Measurements from ENCODE around the gene COA7. TPM values are rescaled to one million over a fixed set of nuclear protein-coding genes. Genes with fewer than 3 reads are reported as not detected.
"Not testable (repeated sequence)": the region's sequence is repeated elsewhere in the genome, so short reads cannot be mapped to it uniquely, and the experiment has no call there.

COA7 gene
- total and polyA plus RNA-seq, 2 donors = 4.0 to 4.7 TPM

DNA sequence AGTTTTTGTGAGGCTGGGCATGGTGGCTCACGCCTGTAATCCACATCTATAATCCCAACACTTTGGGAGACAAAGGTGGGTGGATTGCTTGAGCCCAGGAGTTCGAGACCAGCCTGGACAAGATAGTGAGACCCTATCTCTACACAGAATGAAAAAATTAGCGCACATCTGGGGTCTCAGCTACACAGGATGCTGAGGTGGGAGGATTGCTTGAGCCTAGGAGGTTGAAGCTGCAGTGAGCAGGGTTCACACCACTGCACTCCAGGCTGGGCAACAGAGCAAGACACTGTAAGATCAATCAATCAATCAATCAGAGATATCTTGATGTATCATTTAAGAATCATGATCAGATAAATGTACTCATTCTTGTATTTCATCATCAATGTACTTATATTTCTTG, 35.2 kb upstream of the COA7 start:
- Histone ChIP-seq H3K4me1 (ENCODE audit: control insufficient read depth in 2 of 2, insufficient read depth in 2 of 2, low read length in 2 of 2) (no peaks in the 10 kb centered on the region), H3K27me3 (ENCODE audit: control insufficient read depth in 2 of 2, insufficient read depth in 1 of 2, low read length in 1 of 2) (no peaks in the 10 kb centered on the region), H3K27ac (ENCODE audit: low read depth in 1 of 2, low read length in 1 of 2) (no peak overlapping the region), H3K4me3 (ENCODE audit: low read length in 2 of 2) (no peak overlapping the region), H3K9me3 (ENCODE audit: control insufficient read depth in 2 of 2, insufficient read depth in 1 of 2, low read length in 1 of 2) (no peaks in the 10 kb centered on the region), H3K36me3 (ENCODE audit: control insufficient read depth in 2 of 2, insufficient read depth in 2 of 2, low read length in 1 of 2) (peaks cover 0 to 4% of the 10 kb centered on the region in 2 donors)
- DNase-seq (ENCODE audit: low read depth in 6 of 9, low spot score in 9 of 9) = no peak
- 98% methylated on average over 3 of the region's 3 CpGs for WGBS

DNA sequence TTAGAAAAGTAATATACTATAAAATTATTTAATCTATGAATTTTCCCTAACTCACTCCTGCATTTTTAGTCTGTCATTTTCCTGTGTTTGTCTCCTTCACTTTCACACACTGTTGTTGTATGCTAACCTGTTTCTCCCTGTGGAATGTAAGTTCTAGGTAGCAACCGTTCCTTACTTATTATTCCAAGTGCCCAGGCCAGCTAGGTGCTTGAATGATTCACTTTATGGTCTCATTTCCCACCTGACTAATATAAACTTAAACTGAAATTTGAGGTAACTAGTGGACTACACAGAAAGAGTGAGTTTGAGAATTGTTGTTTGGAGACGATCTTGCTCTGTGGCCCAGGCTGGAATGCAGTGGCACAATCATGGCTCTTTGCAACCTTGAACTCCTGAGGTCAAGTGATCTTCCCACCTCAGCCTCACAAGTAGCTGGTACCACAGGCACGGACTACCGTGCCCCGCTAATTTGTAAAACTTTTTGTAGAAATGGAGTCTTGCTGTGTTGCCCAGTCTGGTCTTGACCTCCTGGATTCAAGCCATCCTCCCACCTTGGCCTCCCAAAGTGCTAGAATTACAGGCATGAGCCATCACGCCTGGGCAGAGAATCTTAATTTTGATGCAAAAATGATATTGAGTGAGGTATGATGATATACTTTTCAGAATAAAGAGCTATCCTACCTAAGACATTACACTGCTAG, 30.0 kb upstream of the COA7 start:
- Histone ChIP-seq H3K27me3 (ENCODE audit: control insufficient read depth in 2 of 2, insufficient read depth in 1 of 2, low read length in 1 of 2) (no peaks in the 10 kb centered on the region), H3K9me3 (ENCODE audit: control insufficient read depth in 2 of 2, insufficient read depth in 1 of 2, low read length in 1 of 2) (no peaks in the 10 kb centered on the region), H3K4me3 (ENCODE audit: low read length in 2 of 2) (no peak overlapping the region), H3K4me1 (ENCODE audit: control insufficient read depth in 2 of 2, insufficient read depth in 2 of 2, low read length in 2 of 2) (peaks cover 4 to 8% of the 10 kb centered on the region in 2 donors), H3K27ac (ENCODE audit: low read depth in 1 of 2, low read length in 1 of 2) (no peak overlapping the region), H3K36me3 (ENCODE audit: control insufficient read depth in 2 of 2, insufficient read depth in 2 of 2, low read length in 1 of 2) (peaks cover 0 to 4% of the 10 kb centered on the region in 2 donors)
- no peak for DNase-seq (ENCODE audit: low read depth in 6 of 9, low spot score in 9 of 9)
- WGBS = 97% methylated on average over 6 of the region's 6 CpGs

DNA sequence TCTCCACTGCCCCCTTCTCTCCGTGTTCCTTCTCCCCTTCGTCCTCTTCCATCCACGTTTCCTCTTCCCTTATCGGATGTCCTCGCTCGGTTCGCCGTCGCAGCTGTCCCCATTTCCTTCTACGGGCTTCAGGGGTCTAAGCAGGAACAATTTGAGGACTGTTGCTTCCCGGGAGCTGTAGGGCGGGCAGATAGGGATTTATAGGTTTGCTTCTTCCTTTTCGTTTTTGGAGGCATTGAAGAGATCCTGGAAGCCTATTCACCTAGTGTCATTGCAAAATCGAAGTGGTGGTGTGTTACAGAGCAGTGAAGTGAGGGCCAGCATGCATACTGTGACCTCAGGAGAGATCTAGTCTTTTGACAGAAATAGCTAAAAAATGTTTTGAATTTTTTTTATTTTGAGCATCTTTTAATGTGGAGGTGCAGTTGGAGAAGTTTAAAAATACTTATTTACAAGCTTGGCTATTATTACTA, 29.0 kb upstream of the COA7 start:
- WGBS = 4% methylated on average over 14 of the region's 14 CpGs
- no peaks in the 10 kb centered on the region for H3K9me3 ChIP-seq (ENCODE audit: control insufficient read depth in 2 of 2, insufficient read depth in 1 of 2, low read length in 1 of 2)
- H3K4me1 ChIP-seq (ENCODE audit: control insufficient read depth in 2 of 2, insufficient read depth in 2 of 2, low read length in 2 of 2) = peaks cover 4 to 8% of the 10 kb centered on the region in 2 donors
- peak overlapping the region; percentile 78 to 96 for H3K4me3 ChIP-seq (ENCODE audit: low read length in 2 of 2)
- peak overlapping the region in 1 of 2 donors; percentile 7 for H3K27ac ChIP-seq (ENCODE audit: low read depth in 1 of 2, low read length in 1 of 2)
- DNase-seq (ENCODE audit: low read depth in 6 of 9, low spot score in 9 of 9) = peak in 5 of 9 donors; percentile 1 to 34 (median 9)
- H3K36me3 ChIP-seq (ENCODE audit: control insufficient read depth in 2 of 2, insufficient read depth in 2 of 2, low read length in 1 of 2) = peaks cover 0 to 4% of the 10 kb centered on the region in 2 donors
- H3K27me3 ChIP-seq (ENCODE audit: control insufficient read depth in 2 of 2, insufficient read depth in 1 of 2, low read length in 1 of 2) = no peaks in the 10 kb centered on the region

DNA sequence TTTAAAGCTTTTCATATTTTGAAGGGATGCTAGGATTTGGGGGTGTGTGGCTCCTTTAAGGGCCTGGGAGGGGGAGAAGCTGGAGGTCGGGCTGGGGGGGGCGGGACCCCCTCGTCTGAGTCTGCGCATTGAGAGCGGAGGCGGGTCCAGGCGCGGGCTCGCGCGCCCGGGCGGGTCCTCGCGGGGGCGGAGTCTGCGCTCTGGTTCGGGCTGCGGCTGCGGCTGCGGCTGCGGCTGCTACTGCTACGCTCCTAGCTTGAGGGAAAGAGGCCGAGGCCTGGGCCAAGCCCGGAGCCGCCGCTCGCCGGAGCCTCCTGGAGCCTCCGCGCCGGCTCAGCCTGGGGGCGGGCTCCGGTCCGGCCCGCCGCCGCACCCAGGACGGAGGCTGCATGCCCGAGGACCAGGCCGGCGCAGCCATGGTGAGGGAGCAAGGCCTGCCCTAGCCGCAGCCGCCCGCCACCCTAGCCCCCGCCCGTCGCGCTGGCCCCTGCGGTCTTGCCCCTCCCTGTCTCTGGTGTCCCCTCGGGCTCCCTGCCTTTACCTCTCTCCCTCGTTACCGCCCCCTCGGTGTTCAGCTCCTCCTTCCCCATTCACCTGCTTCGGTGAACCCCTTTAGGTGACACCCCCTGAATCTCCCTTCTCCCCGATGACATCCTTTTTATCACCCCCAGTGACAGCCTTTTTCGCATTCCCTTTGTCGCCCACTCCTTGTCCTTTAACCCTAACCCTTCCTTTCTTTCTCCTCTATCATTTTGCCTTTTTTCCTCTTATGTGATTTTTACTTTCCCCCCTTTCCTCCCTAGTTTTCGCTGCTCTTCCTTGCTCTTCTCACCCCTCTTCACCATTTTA, 28.3 kb upstream of the COA7 start, which contains the start of gene ZYG11B:
TSS of gene ZYG11B (plus strand) at position 189 of the 849 bp plus-strand sequence. CDS start at position 390, 201 bp downstream.
- H3K36me3 ChIP-seq (ENCODE audit: control insufficient read depth in 2 of 2, insufficient read depth in 2 of 2, low read length in 1 of 2) = peaks cover 0 to 4% of the 10 kb centered on the region in 2 donors
- peak within 1 kb of the TSS; percentile 78 to 96 for H3K4me3 ChIP-seq (ENCODE audit: low read length in 2 of 2)
- no peaks in the 10 kb centered on the region for H3K27me3 ChIP-seq (ENCODE audit: control insufficient read depth in 2 of 2, insufficient read depth in 1 of 2, low read length in 1 of 2)
- under 1% methylated on average over 59 of the region's 59 CpGs for WGBS
- peaks cover 4 to 8% of the 10 kb centered on the region in 2 donors for H3K4me1 ChIP-seq (ENCODE audit: control insufficient read depth in 2 of 2, insufficient read depth in 2 of 2, low read length in 2 of 2)
- H3K9me3 ChIP-seq (ENCODE audit: control insufficient read depth in 2 of 2, insufficient read depth in 1 of 2, low read length in 1 of 2) = no peaks in the 10 kb centered on the region
- peak within 1 kb of the TSS; percentile 7 to 81 for H3K27ac ChIP-seq (ENCODE audit: low read depth in 1 of 2, low read length in 1 of 2)
- DNase-seq (ENCODE audit: low read depth in 6 of 9, low spot score in 9 of 9) = peak; percentile 55 to 95 (median 79)

DNA sequence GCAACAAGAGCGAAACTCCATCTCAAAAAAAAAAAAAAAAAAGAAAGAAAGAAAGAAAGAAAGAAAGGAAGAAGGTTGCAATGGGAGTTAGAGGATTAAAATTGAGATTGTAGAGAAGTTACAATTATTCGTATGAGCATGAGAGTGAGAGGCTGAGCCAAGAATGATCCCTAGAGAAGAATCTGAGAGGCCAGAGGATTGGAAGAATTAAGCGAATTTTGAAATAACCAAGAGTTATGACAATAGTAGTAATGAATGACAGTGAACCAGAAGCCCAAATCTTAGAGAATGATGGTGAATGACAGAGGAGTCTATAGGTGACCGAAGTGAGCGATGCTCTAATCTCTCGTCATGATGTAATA, 27.7 kb upstream of the COA7 start:
- Histone ChIP-seq H3K27me3 (ENCODE audit: control insufficient read depth in 2 of 2, insufficient read depth in 1 of 2, low read length in 1 of 2) (no peaks in the 10 kb centered on the region), H3K9me3 (ENCODE audit: control insufficient read depth in 2 of 2, insufficient read depth in 1 of 2, low read length in 1 of 2) (no peaks in the 10 kb centered on the region), H3K4me3 (ENCODE audit: low read length in 2 of 2) (peak overlapping the region; percentile 35 to 96), H3K27ac (ENCODE audit: low read depth in 1 of 2, low read length in 1 of 2) (no peak overlapping the region), H3K36me3 (ENCODE audit: control insufficient read depth in 2 of 2, insufficient read depth in 2 of 2, low read length in 1 of 2) (peaks cover 0 to 4% of the 10 kb centered on the region in 2 donors), H3K4me1 (ENCODE audit: control insufficient read depth in 2 of 2, insufficient read depth in 2 of 2, low read length in 2 of 2) (peaks cover 4 to 8% of the 10 kb centered on the region in 2 donors)
- 14% methylated on average over 5 of the region's 6 CpGs for WGBS
- no peak for DNase-seq (ENCODE audit: low read depth in 6 of 9, low spot score in 9 of 9)

DNA sequence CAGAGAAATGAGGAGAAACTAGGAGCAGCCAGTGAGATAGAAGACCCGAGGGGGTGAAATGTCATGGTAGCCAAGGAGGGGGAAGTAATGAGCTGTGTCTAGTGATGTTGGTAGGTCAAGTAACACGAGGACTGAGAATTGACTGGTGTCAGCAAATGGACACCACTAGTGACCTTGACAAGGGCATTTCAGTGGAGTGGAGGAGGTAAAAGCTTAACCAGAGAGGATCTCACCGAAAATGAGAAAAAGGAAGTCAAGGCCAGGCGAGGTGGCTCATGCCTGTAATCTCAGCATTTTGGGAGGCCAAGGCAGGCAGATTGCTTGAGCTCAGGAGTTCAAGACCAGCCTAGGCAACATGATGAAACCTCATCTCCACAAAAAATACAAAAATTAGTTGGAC, 25.1 kb upstream of the COA7 start:
- WGBS = 96% methylated on average over 4 of the region's 4 CpGs
- DNase-seq (ENCODE audit: low read depth in 6 of 9, low spot score in 9 of 9) = no peak
- H3K36me3 ChIP-seq (ENCODE audit: control insufficient read depth in 2 of 2, insufficient read depth in 2 of 2, low read length in 1 of 2) = no peaks in the 10 kb centered on the region
- no peak overlapping the region for H3K27ac ChIP-seq (ENCODE audit: low read depth in 1 of 2, low read length in 1 of 2)
- no peaks in the 10 kb centered on the region for H3K27me3 ChIP-seq (ENCODE audit: control insufficient read depth in 2 of 2, insufficient read depth in 1 of 2, low read length in 1 of 2)
- H3K4me3 ChIP-seq (ENCODE audit: low read length in 2 of 2) = no peak overlapping the region
- H3K4me1 ChIP-seq (ENCODE audit: control insufficient read depth in 2 of 2, insufficient read depth in 2 of 2, low read length in 2 of 2) = peaks cover 4 to 8% of the 10 kb centered on the region in 2 donors
- H3K9me3 ChIP-seq (ENCODE audit: control insufficient read depth in 2 of 2, insufficient read depth in 1 of 2, low read length in 1 of 2) = no peaks in the 10 kb centered on the region

DNA sequence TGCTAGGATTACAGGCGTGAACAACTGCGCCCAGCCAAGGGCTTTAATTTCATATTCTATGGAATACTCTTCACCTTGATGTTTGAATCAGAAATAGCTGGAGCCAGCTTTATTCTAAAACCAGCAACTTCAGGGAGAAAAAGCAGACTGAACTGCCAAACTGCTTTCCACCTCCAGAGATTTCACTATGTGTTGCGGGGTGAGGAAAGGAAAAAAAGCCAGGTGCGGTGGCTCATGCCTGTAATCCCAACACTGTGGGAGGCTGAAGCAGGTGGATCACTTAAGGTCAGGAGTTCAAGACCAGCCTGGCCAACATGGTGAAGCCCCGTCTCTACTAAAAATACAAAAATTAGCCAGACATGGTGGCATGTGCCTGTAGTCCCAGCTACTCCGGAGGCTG, 17.1 kb upstream of the COA7 start:
- H3K27me3 ChIP-seq (ENCODE audit: control insufficient read depth in 2 of 2, insufficient read depth in 1 of 2, low read length in 1 of 2); H3K4me1 ChIP-seq (ENCODE audit: control insufficient read depth in 2 of 2, insufficient read depth in 2 of 2, low read length in 2 of 2); H3K9me3 ChIP-seq (ENCODE audit: control insufficient read depth in 2 of 2, insufficient read depth in 1 of 2, low read length in 1 of 2); H3K36me3 ChIP-seq (ENCODE audit: control insufficient read depth in 2 of 2, insufficient read depth in 2 of 2, low read length in 1 of 2); H3K4me3 ChIP-seq (ENCODE audit: low read length in 2 of 2); DNase-seq (ENCODE audit: low read depth in 6 of 9, low spot score in 9 of 9); H3K27ac ChIP-seq (ENCODE audit: low read depth in 1 of 2, low read length in 1 of 2): not testable (repeated sequence)
- 94% methylated on average over 6 of the region's 6 CpGs for WGBS

DNA sequence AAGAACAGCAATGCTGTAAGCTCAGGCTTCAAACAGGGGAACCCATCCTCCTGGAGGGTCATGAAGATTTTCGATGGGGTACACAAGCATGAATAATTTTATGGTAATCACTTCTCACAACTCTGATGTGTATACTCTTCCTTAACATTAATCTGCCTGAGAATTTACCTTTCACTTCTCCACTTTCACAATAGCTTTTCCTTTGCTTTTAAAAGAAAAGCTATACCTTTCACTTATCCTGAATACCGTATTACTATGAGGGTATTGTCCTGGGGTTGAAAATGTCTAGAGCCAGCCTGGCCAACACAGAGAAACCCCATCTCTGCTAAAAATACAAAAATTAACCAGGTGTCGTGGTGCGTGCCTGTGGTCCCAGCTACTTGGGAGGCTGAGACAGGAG, 15.4 kb upstream of the COA7 start:
- Histone ChIP-seq H3K36me3 (ENCODE audit: control insufficient read depth in 2 of 2, insufficient read depth in 2 of 2, low read length in 1 of 2) (no peaks in the 10 kb centered on the region), H3K4me3 (ENCODE audit: low read length in 2 of 2) (no peak overlapping the region), H3K27me3 (ENCODE audit: control insufficient read depth in 2 of 2, insufficient read depth in 1 of 2, low read length in 1 of 2) (no peaks in the 10 kb centered on the region), H3K27ac (ENCODE audit: low read depth in 1 of 2, low read length in 1 of 2) (no peak overlapping the region), H3K9me3 (ENCODE audit: control insufficient read depth in 2 of 2, insufficient read depth in 1 of 2, low read length in 1 of 2) (no peaks in the 10 kb centered on the region), H3K4me1 (ENCODE audit: control insufficient read depth in 2 of 2, insufficient read depth in 2 of 2, low read length in 2 of 2) (no peaks in the 10 kb centered on the region)
- WGBS = 99% methylated on average over 4 of the region's 4 CpGs
- no peak for DNase-seq (ENCODE audit: low read depth in 6 of 9, low spot score in 9 of 9)

DNA sequence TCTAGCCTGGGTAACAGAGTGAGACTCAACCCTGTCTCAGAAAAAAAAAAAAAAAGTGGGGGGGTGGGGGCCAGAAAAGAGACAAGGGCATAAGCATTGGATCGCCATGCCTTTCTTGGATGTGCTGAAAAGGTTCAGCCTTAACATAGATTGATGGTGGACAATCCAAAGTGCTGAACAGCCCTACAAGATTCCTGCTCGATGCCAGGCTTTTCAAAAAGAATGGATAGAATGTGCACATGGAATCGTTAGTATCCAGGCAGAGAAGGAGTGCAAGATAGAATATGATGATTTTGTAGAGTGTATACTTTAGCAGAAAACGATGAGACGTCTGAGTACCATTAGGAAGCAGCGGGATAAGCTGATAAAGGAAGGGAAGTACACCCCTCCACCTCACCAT, 10.9 kb upstream of the COA7 start:
- no peak for DNase-seq (ENCODE audit: low read depth in 6 of 9, low spot score in 9 of 9)
- no peaks in the 10 kb centered on the region for H3K36me3 ChIP-seq (ENCODE audit: control insufficient read depth in 2 of 2, insufficient read depth in 2 of 2, low read length in 1 of 2)
- no peaks in the 10 kb centered on the region for H3K4me1 ChIP-seq (ENCODE audit: control insufficient read depth in 2 of 2, insufficient read depth in 2 of 2, low read length in 2 of 2)
- no peaks in the 10 kb centered on the region for H3K9me3 ChIP-seq (ENCODE audit: control insufficient read depth in 2 of 2, insufficient read depth in 1 of 2, low read length in 1 of 2)
- no peaks in the 10 kb centered on the region for H3K27me3 ChIP-seq (ENCODE audit: control insufficient read depth in 2 of 2, insufficient read depth in 1 of 2, low read length in 1 of 2)
- H3K27ac ChIP-seq (ENCODE audit: low read depth in 1 of 2, low read length in 1 of 2) = no peak overlapping the region
- no peak overlapping the region for H3K4me3 ChIP-seq (ENCODE audit: low read length in 2 of 2)
- 85% methylated on average over 6 of the region's 6 CpGs for WGBS
